NCI-H2107 treated with DMSO at 0.1 percent for 48 hours (cell line): ENCODE measurements around the gene HES3.
"Not testable (repeated sequence)": the region's sequence is repeated elsewhere in the genome, so short reads cannot be mapped to it uniquely, and the experiment has no call there.

Experiments used
- DNase-seq: peaks from one replicate; lab custom pipeline; 2025; ENCODE audit not compliant: unreplicated experiment; lab: John Stamatoyannopoulos, UW

Gene HES3

DNA sequence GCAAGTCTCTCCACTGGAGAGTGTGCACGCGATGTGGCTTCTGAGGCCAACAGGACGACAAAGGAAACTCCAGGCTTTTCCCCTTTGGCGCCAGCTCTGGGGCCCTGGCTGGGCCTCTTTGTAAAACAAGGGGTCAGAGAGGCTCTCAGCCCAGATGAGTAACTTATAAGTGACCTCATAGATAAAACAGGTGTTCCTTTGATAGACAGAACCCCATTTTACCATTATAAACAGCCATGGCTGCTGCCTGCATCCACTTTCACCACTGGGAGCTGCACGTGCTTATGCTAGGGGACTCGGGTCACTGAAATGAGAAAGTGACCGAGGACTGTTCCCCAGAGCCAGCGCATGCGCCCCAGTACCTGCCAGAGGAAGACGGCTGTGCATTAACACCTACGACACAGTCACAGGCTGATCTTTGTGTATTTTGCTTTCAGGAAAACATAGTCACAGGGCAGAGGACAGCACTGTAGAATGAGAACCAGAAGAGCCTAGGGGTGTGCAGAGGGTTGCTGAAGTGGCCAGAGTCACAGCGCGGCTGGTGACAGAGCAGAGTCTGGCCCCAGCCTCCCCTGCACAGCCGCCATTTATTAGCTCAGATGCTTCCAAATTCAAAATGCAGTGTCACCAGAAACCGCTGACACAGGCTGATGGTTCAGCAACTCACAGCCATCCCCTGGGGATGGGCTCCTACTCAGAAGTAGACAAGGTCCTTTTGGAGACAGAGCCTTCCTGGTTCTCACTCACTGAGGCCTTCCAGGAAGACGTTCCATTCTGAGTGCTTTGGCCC lies 25.4 kb upstream of the HES3 start:
- DNase-seq: no peak

DNA sequence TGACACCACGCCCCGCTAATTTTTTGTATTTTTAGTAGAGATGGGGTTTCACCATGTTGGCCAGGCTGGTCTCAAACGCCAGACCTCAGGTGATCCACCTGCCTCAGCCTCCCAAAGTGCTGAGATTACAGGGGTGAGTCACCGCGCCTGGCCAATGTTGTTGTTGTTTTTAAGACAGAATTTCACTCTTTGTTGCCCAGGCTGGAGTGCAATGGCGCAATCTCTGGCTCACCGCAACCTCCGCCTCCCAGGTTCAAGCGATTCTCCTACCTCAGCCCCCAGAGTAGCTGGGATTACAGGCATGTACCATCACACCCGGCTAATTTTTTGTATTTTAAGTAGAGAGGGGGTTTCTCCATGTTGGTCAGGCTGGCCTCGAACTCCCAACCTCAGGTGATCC lies 24.3 kb upstream of the HES3 start:
- not testable (repeated sequence) for DNase-seq

DNA sequence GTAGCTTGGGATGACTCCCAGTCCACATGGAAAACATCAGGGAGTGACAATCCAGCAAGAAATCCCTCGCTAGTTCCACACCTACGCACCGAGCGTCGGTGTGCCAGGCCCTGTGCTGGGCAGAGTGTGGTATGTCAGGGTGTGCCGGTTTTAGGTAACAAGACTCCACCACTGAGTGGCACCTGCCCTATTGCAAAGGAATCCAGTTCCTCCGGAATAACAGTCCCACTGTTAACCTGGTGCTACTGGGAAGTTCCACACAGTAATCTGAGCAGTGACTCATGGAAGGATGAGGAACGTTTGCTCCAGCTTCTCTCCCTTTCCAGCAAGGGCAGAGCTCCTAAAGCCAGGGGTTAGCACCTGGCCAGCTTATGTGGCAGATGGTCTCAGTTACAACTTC lies 23.7 kb upstream of the HES3 start:
- DNase-seq: no peak

DNA sequence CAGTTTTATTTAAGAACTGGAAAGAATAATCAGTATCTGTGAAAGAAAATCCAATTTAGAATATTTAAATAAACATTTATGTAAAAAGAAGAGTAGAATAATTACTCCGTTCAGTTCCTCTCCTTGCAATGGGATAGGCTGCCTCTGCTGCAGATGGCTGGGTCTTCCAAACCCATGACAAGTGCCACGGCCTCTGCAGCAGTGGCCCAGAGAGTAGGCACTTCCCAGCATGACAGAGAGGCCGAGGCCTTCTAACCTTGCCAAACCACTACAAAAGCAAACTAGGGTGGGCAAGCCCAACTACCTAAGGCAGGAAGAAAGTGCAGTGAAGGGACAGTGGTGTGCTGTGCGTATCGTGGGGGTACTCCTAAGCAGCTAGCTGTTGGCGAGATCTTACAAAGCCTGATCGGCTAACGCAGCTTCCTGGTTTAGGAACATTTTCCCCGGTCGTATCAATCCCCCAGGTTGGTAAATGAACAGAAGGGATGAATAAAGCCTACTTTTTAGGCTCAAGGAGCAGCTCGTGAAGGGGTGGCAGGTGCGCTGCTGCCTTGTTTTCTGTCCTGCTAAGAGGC lies 22.7 kb upstream of the HES3 start:
- peak; percentile 16 for DNase-seq

DNA sequence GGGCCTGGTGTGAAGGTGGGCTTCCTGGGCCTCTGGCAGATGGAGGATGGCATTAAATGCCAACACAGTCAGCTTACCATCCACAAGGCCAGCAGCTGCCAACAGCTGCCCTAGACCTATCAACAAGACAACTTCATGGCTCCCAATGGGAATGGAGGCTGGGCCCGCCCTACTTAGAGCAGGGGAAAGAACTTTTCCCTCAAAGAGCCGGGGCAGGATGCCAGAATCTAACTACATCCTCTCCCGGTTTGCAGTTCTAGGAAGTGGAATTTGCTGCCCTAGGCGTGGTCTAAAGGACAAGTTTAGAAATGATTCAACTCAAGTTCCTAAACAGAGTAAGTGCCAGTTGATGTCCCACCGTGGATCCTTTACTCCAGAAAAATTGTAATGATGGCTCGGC lies 21.3 kb upstream of the HES3 start:
- no peak for DNase-seq

DNA sequence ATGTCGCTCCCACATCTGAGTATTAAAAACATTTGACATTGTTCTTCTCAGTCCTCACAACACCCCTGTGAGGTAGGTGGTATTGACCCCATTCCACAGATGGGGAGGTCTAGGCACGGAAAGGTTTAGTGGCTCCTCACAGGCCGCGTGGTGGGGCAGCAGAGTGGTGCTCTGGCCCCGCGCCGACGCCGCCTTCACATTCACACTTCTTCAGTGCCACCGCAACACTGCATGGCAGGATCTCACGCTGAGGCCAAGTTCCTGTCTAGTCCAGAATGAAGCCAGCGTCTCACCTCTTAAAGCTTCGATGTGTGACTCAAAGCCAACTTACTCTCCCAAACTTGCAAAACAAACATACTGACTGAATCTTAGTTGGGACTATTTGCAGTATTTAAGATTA lies 20.4 kb upstream of the HES3 start:
- no peak for DNase-seq

DNA sequence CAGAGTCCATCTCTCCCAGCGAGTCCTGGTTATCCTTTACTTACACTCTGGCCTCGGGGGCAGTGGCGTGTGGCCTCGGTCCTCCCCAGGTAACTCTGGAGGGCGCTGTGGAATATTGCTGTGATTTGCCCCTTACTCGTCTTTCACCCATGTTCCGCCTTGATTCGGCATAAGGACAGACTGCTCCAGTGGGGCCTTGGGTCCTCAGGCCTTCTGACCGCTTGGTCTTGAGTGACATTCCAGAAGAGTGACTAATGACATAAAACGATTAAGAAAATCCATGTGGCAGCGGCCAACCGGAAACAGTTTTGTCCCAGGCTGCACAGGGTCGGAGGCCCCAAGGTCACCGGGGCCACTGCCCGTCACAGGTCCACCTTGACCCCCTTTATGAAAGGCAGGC lies 19.3 kb upstream of the HES3 start:
- no peak for DNase-seq

DNA sequence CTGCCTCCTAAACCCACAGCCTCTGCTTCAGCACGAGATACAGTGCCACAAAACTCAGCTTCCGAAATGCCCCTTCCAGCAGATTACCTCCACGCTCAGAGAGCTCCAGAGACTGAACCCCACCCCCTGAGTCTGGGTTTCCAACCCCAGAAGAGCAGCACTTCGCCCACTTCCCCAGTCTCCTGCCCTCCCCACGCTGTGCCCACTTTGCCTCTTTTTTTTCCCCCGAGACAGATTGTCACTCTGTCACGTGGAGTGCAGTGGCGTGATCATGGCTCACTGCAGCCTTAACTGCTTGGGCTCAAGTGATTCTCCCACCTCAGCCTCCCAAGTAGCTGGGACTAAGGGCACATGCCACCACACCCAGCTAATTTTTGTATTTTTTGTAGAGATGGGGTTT lies 18.3 kb upstream of the HES3 start:
- no peak for DNase-seq

DNA sequence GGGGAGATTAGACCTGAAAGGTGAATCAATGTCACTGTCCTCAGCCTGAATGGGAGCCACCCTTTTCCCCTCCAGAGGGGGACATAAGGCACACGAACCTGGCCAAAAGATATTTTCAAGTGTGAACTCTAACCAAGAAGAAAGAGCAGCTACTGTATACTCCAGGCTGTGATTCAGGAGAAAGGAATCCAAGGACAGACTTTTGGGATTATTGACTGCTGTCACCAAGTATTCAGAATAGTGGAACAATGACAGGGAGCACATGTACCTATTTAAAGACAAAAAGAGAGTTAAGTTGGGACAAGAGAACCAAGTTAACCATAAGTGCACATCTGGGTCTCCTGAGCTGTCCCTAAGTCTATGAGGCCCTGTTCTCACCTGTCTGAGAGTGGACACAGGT lies 10.6 kb upstream of the HES3 start:
- DNase-seq: no peak

DNA sequence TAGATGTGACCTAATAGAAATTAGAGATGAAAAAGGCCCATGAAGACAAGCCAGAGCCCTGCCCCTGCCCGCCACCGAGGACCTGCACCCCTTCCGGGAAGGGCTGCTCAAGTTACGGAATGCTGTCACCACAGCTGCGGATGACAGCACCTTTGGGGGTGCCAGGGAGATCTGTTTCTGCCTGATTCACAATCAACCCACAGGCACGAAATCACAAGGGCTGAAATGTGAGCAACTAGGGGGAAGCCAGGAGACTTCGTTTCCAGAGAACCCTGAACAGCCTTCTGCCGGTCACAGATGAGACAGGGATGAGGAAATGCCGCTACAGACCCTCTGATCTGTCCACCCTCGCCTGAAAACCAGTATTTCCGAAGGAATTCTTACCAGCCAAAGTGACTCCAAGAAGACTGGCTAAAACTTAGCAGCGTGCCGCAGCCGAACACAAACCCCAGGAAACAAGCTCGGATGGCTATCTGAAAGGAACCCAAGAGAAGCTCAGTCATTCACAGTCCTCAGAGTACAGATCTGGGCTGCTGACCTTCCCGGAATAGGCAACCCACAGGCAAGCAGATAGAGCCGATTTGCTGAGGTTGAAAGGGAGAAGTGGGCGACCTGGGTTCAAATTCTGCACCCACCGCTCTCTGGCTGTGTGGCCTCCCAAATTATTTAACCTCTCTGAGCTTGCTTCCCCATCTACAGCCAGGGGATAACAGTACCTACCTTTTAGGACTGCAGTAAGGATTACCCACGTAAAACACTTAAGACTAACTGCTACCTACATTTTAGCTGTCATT lies 9.3 kb upstream of the HES3 start:
- no peak for DNase-seq

DNA sequence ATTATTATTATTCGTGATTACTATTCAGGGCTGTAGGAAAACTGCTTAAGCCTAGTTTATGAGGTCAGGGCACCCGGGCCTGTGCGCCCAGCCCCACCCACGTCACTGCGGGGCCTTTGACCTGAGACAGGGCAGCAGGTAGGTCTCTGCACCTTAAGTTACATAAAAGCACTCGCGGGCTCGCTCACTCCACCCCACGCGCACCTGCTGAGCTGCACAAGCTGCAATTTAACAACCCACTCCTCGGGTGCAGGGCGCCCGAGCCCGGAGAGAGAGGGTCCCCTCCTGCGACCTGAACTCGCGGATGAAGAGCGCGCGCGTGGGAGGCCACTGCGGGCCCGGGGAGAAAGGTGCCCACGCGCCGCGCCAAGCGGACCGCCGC lies 8.7 kb upstream of the HES3 start:
- DNase-seq: no peak

DNA sequence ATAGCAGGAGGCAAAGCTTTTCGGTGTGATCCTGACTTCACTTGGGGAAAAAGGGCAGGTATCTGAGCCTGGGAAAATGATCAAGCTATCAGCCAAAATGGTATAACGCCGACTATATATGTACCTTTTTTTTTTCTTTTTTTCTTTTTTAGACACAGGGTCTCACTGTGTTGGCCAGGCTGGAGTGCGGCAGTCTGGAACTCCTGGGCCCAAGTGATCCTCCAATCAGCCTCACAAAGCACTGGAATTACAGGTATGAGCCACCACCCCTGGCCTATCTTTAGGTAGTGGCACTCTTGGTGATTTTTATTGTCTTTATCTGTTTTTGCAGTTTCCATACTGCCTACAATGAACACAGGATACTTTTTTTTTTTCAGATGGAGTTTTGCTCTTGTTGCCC lies 6.9 kb upstream of the HES3 start:
- no peak for DNase-seq

DNA sequence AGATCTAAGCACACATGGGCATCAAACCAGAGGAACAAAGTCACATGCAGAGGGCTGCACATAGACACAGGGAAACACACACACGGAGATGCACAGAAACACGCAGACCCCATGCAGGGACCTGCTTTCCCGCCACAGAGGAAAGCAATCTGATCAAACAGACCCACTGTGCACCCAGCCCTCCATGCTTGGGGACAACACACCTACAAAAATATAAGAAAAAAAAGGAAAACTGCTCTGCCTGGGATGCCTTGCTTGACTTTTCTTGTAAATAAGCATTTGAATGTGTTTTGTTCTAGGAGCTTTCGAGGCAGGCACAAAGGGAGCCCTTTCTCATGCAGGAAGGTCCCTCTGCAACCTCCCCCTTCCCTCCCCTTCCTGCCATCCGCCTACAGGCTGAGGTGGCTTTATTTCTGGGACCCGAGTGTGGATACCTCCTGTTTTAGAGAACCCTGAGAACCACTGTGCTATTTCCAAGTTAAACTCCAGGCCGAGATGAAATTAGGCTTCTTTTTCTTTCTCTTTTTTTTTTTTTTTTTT lies 4.7 kb upstream of the HES3 start:
- no peak for DNase-seq

DNA sequence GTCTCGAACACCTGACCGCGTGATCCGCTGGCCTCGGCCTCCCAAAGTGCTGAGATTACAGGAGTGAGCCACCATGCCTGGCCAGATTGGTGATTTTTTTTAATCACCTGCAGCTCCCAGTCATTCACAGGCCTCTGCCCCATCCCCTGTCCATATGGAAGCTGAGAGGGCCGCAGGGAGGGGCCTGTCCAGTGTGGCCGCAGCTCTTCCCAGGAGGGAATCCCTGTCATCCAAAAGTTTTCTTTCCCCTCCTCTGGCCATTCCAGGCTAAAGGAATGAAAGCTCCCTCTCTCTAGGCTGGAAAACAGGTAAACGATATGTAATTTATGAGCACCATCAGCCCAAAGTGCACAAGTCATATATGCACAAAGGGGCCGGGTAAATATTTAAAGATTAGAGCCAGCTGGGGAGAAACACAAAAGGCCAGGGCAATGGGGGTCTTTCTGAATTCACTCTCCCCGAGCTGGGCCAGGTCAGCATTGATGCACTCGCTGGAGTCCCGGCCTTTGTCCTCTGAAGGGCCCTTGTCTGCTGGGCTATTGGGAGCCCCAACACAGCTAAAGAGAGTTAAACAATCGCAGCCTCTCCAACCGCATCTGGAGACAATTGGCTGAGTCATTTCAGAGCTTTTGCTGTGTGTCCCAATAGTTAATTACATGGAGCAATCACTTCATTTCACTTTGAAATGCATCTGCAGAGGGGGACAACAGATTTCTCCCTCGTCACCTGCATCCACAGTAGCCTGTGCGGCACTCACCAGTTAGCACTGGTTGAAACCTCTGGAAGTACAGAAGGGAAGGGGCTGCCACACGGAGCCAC lies 3.8 kb upstream of the HES3 start:
- no peak for DNase-seq

DNA sequence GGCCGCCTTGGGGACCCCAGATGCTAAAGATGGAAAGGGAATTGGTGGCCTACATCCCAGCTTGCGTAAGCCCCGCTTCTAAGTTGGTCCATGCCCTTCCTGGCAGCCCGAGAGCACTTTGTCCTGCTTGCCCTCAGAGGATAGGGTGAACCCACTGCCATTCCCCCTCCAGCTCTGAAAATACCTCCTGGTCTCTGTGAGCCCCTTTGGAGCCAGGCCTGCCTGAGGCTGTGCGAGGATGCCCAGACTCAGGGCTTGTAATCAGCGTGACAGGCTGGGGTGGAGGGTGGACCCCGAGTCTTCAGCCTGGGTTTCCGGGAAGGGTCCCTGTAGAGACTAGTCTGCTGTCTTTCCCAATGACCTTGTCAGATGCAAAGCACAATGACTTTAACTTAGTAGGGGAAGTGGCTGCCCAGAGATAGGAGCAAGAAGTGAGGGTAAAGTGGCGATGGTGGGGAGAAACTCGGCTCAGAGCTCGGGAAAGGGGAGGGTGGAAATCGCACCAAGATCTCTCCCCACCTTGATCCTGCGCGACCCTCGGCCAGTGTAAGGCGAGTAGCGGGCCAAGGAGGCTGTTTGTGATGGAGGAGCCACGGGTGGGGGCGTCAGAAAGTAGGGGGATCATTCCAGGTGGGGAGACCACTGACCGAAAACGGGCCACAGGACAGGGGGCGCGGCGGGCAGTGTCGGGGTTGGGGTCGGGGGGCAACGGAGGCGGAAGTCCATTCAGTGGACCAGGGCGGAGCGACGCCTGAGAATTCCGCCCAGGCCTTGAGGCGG lies 2.7 kb upstream of the HES3 start:
- no peak for DNase-seq

DNA sequence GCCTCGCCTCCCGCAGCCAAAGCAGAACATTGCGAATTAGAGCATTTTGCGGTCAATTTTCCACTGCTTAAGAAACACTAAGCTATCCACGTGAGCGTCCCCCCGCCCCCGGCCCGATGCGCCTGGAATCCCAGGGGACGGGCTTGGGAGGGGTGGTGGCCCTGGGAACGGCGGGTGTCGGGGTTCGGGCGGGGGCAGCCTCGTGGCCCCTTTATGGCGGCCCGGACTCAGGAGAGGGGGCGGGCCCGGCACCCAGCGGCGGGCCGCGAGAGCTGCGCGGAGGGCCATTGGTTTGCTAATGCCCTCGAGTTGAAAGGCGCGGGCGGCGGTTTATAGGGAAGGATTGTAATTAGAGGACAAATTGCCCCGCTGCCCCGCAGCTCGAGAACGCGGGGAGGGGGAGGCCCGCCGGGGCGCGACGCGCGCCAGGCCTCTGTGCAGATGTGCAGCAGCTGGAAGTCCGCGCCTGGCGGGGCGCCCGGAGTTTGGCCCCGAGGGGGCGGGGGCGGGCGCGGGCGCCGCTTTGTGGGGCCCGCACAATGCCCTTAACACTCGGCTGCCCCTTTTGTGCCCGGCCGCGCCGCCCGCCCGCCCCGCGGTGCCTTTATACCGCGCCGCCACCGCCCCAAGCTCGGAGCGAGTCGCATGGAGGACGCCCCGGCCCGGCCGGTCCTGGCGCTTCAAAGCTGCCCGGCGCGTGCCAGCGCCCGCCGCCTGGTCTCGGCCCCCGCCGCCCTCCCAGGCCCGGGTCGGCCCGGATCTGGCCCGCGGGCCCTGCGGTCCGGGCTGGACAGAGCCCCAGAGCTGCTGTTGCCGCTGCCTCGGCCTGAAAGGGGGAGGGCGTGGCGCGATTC lies 1.9 kb upstream of the HES3 start:
- DNase-seq: no peak

DNA sequence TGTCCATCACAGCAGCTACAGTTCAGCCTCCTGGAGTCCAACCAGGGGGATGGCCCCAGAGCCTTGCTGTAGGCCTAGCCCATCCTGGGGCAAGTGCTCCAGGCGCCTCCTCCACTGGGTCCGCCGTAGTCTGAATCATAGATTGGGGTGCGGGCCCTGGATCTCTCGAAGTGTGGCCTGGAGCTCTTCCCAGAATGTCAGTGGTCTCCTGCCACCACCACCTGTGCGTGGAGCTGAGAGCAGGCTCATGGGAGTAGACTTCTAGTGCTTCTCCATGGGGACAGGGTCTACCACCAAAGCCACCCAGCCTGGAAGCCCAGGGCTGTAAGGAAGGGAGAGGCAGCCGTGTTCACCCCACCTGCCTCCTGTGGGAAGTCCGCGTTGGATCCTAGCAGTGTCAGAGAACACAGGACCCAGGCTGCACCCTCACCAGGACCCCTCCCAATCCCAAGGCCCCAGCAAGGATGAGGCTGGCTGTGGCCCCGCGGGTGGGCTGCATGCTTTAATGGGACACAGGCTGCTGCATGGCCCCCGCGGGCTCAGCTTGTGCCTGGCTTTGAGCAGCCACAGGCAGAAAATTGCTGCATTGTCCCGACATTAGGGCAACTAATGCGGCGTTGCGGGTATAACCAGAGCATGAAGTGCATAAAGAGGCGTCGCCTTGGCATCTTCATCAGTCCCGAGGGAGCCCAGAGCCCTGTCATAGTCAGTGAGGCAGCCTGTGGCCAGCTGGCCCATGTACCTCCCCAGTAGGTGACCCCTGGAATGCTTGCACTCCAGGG lies 735 bp upstream of the HES3 start:
- no peak for DNase-seq

DNA sequence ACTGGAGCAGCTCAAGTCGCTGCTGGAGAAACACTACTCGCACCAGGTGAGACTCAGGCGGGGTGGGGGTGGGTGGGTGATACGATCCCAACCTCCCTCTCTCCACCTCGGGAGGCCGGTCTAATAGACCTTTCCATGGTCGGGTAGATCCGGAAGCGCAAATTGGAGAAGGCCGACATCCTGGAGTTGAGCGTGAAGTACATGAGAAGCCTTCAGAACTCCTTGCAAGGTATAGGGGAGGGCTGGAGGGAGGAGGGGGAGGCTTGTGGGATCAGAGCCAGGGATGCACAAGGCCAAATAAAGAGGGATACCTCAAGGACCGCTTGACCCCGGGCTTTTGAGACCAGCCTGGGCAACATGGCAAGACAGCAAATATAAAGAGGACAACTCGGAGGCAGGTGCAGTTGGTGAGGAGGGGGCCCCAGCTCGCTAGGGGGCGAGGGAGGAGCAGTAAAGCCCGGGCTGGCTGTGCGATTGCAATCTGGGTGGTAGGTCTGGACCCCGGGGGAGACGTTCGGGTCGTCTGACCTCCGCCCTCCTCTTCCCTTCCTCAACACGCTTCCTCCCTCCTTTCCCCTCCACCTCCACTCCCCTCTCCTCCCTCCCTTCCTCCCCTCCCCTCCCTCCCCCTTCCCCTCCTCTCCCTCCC lies 546 bp downstream of the HES3 start:
- DNase-seq: no peak
